Measurements from ENCODE around the gene MMP11. TPM values are rescaled to one million over a fixed set of nuclear protein-coding genes. Genes with fewer than 3 reads are reported as not detected.

The MMP11 gene
- polyA plus RNA-seq, 1 experiment: 38.1 TPM

- ChIA-PET POLR2A (no interaction called here), CTCF (interaction anchor here (1.5 kb wide), 1 partner anchor 10 kb away, joined by 6 read pairs; no protein-coding TSS in a partner anchor)
- Histone ChIP-seq H3K4me3 (ENCODE audit: low read depth, low read length) (no peak within 1 kb of the TSS), H3K36me3 (ENCODE audit: control insufficient read depth, insufficient read depth, low read length) (no peaks in the 10 kb centered on the region), H3K27me3 (ENCODE audit: control insufficient read depth, insufficient read depth, low read length) (no peaks in the 10 kb centered on the region)
- TF ChIP-seq, protein P1, sequence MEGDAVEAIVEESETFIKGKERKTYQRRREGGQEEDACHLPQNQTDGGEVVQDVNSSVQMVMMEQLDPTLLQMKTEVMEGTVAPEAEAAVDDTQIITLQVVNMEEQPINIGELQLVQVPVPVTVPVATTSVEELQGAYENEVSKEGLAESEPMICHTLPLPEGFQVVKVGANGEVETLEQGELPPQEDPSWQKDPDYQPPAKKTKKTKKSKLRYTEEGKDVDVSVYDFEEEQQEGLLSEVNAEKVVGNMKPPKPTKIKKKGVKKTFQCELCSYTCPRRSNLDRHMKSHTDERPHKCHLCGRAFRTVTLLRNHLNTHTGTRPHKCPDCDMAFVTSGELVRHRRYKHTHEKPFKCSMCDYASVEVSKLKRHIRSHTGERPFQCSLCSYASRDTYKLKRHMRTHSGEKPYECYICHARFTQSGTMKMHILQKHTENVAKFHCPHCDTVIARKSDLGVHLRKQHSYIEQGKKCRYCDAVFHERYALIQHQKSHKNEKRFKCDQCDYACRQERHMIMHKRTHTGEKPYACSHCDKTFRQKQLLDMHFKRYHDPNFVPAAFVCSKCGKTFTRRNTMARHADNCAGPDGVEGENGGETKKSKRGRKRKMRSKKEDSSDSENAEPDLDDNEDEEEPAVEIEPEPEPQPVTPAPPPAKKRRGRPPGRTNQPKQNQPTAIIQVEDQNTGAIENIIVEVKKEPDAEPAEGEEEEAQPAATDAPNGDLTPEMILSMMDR (IDR thresholded peaks at IDR 0.05; ENCODE audit: insufficient read depth, low read depth, low read length): no peak
- DNase-seq (ENCODE audit: low read depth): no peak
These were observed 18.3 kb upstream of the MMP11 start, which contains the start of gene VPREB3 for GRCh38 chr22:23754220-23754919. TSS of gene VPREB3 (minus strand) at chr22:23754425. CDS start at chr22:23754363, 62 bp downstream.

DNA sequence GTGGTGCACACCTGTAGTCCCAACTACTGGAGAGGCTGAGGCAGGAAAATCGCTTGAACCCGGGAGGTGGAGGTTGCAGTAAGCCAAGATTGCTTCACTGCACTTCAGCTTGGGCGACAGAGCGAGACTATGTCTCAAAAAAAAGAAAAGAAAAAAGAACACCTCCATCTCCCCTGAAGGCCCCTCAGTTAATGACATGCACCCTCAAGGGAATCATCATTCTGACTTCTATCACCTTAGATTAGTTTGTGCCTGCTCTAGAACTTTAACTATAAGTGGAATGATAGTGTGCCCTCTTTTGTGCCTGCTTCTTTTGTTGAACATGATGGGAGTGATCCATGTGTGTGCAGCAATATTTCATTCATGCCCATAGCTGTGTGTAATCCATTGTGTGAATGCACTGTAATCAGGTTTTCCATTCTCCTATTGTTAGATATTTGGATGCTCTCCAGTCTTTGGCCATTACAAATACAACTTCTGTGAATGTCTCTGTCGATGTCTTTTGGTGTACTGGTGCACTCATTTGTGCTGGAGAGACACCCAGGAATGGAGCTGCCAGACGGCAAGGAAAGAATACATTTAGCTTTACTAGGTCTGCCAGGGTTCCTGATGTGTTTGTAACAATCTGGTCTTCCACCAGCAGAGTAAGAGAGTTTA, 17.5 kb upstream of the MMP11 start:
- no peaks in the 10 kb centered on the region for H3K27me3 ChIP-seq (ENCODE audit: control insufficient read depth, insufficient read depth, low read length)
- ChIA-PET CTCF (interaction anchor here (1.2 to 1.5 kb wide), 2 partner anchors 9 to 94 kb away, joined by 3 to 6 read pairs; no protein-coding TSS in a partner anchor), POLR2A (no interaction called here)
- no peak overlapping the region for H3K4me3 ChIP-seq (ENCODE audit: low read depth, low read length)
- TF ChIP-seq, protein P1 (IDR thresholded peaks at IDR 0.05; ENCODE audit: insufficient read depth, low read depth, low read length): no peak
- H3K36me3 ChIP-seq (ENCODE audit: control insufficient read depth, insufficient read depth, low read length): no peaks in the 10 kb centered on the region
- DNase-seq (ENCODE audit: low read depth): no peak

- H3K4me3 ChIP-seq (ENCODE audit: low read depth, low read length): no peak overlapping the region
- H3K27me3 ChIP-seq (ENCODE audit: control insufficient read depth, insufficient read depth, low read length): no peaks in the 10 kb centered on the region
- ChIA-PET POLR2A (no interaction called here), CTCF (interaction anchor here (1.2 to 1.5 kb wide), 2 partner anchors 8 to 94 kb away, joined by 3 to 6 read pairs; no protein-coding TSS in a partner anchor)
- DNase-seq (ENCODE audit: low read depth): no peak
- TF ChIP-seq, protein P1 (IDR thresholded peaks at IDR 0.05; ENCODE audit: insufficient read depth, low read depth, low read length): no peak
- no peaks in the 10 kb centered on the region for H3K36me3 ChIP-seq (ENCODE audit: control insufficient read depth, insufficient read depth, low read length)
These were observed 16.9 kb upstream of the MMP11 start for GRCh38 chr22:23755711-23756110.

GRCh38 chr22:23756891-23757290, 15.8 kb upstream of the MMP11 start:
- H3K27me3 ChIP-seq (ENCODE audit: control insufficient read depth, insufficient read depth, low read length): no peaks in the 10 kb centered on the region
- ChIA-PET POLR2A (no interaction called here), CTCF (no interaction called here)
- no peak overlapping the region for H3K4me3 ChIP-seq (ENCODE audit: low read depth, low read length)
- DNase-seq (ENCODE audit: low read depth): no peak
- H3K36me3 ChIP-seq (ENCODE audit: control insufficient read depth, insufficient read depth, low read length): no peaks in the 10 kb centered on the region
- TF ChIP-seq, protein P1 (IDR thresholded peaks at IDR 0.05; ENCODE audit: insufficient read depth, low read depth, low read length): no peak

- POLR2A ChIA-PET: no interaction called here
- no peak for DNase-seq (ENCODE audit: low read depth)
These were observed 13.1 kb upstream of the MMP11 start for GRCh38 chr22:23759566-23759965.

More at GRCh38 chr22:23759566-23759965, 13.1 kb upstream of the MMP11 start:
- CTCF ChIA-PET: no interaction called here
- no peaks in the 10 kb centered on the region for H3K36me3 ChIP-seq (ENCODE audit: control insufficient read depth, insufficient read depth, low read length)
- TF ChIP-seq, protein P1 (IDR thresholded peaks at IDR 0.05; ENCODE audit: insufficient read depth, low read depth, low read length): no peak
- no peak overlapping the region for H3K4me3 ChIP-seq (ENCODE audit: low read depth, low read length)
- no peaks in the 10 kb centered on the region for H3K27me3 ChIP-seq (ENCODE audit: control insufficient read depth, insufficient read depth, low read length)

Measured in BJ (cell line).